HuH-7 (cell line): ENCODE data around the gene NPFF.

Source experiments
- DNase-seq: peaks from one replicate; pipeline ENCODE4 v3.0.0; 2011; ENCODE audit warnings: low spot score

NPFF gene

DNA sequence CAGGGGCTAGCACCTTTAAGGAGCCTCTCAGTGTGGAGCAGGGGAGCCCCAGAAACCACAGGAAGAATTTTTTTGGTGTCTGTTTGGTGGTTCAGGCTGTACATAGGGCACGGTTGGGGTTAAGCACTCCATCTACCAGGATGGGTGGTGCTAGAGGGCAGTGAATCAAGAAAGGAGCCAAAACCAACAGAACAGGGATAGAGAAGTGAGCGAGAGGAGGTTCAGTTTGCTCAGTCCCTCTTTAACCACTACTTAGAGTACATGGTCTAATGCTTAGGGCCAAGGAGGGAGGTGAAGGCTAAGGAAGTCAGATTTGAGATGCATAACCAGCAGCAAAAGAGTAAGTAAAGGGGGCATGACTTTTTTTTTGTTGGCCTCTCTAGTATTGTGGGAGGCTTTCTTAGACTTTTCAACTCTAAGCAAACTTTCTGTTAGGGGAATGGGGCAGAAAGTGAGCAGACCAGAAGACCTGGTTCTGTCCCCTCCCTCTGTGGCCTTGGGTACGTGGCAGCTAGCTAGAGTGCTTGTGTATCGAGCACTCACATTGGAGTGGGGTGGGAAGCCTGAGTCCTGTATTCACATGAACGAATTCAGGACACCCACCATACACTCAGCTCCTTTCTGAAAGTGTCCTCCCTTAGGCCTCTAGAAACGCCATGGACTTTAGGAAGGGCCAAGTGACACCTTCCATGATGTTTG lies 6.6 kb upstream of the NPFF start:
- no peak for DNase-seq

DNA sequence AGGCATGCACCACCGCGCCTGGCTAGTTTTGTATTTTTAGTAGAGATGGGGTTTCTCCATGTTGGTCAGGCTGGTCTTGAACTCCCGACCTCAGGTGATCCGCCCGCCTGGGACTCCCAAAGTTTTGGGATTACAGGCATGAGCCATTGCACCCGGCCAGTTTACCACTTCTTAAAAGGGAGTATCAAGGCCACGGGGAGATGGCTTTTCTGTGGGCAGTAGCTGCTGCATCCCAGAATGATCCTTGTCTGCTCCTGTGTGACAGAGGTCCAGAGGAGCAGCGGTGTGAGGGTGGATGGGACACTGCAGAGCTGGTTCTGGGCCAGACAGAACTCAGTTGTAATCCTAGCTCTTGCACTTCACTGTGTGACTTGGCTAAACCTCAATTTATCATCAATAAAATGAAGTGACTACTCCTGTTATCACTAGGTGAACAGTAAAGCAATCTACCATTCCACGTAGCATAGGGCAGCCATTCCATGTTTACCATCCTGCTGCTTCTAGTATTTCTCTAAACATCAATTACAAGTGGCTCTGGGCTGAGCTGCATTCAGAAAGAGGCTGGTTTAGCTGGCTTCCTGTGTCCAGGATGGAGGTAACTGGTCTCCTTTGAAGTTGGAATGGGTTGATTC lies 3.0 kb upstream of the NPFF start:
- DNase-seq: no peak

DNA sequence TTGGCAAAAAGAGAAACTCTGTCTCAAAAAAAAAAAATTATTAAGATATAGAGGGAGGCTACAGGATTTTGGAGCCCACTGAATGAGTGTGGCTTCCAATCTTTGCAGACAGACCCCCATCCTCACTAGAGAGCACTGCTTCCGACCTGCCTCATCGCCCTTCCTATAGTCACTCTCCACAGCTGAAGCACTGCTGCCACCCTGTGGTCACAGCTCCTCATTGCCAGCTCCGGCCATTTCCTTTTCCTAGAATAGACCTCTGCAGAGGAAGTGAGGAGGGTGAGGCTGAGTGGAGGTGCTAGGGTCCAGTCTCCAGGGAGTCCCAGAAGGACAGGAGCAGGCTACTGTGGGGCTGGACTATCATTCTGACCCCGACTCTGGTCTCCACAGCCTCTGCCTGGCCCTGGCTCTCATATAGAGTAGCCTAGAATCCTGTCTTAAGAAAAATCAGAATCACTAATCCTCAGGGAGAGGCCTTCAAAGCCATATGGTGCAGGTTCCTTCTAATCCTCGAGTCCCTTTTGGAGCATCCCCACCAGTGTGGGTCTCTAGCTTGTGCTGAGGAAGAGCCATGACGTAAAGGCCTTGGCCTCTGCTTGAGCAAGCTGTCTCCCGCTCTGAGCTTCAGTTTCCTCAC lies 1.4 kb upstream of the NPFF start:
- peak; percentile 91 for DNase-seq

DNA sequence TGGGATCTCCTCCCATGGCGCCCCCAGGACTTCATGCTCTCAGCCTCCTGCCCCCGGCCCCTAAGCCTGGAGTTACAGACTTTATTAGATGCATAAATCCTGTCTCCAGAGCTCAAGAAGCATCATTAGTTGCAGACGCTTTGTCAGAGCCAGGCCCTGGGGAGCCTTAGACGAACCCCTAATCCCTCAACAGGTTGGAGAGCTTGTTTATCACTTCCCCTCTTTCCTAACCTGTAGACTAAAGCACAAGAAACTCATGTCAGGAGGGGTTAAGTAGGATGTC lies 260 bp upstream of the NPFF start:
- DNase-seq: no peak

DNA sequence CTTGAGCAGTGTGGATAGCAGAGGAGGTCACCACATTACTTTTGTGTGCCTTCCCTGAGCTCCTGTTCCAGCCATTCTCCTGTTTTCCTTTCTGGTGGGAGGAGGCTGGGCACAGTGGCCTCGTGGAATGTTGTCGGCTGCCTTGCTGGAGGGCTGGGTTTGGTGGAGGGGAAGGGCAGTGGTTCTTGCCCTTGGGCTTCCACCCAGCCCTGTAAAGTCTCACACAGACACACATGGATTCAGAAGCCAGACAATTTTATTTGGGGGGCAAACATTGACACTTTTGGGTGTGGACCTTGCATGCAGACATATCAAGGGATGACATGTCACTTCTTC lies 866 bp downstream of the NPFF start:
- no peak for DNase-seq

DNA sequence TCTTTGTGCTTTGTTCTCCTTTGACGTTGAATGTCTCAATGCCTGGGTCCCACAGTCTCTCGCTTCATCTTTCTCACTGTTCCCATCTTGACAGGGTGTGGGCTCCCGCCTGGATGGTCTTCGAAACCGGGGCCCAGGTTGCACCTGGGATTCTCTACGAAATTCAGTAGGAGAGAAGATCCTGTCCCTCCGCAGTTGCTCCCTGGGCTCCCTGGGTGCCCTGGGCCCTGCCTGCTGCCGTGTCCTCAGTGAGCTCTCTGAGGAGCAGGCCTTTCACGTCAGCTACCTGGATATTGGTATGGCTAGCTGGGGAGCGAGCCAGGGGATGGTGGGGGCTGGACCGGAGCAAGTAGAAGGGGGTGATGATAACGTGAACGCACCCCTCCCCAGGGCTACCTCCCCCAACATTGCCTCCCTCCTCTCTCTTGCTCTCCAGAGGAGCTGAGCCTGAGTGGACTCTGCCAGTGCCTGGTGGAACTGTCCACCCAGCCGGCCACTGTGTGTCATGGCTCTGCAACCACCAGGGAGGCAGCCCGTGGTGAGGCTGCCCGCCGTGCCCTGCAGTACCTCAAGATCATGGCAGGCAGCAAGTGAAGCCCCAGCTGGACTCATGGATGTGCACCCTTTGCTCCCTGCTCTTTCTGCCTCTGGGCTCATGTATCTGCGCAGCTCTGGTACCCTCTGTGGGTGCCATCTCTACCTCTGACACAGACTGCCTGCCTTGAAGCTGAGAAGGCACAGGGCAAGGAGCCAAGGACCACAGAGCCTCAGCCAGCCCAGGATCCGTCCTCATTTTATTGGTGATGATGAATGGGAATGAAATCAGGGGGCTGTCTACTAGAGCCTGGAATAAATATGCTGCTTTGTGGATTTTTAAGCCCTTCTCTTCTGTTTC lies 1.5 kb downstream of the NPFF start:
- DNase-seq: no peak

DNA sequence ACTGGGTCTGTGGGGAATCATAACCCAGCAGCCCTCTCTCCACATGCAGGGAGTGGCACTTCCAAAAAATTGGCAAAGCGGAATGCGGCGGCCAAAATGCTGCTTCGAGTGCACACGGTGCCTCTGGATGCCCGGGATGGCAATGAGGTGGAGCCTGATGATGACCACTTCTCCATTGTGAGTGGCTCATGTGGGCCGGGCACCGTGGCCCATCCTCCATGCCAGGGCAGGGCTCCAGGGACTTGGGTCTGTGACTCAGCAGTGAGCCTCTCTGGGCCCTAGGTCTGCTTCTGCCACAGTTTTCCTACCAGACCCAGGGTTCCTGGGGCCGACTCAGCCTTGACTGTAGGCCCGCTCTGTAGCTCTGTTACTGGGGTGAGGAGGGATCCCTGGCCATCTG lies 2.2 kb downstream of the NPFF start:
- DNase-seq: no peak

DNA sequence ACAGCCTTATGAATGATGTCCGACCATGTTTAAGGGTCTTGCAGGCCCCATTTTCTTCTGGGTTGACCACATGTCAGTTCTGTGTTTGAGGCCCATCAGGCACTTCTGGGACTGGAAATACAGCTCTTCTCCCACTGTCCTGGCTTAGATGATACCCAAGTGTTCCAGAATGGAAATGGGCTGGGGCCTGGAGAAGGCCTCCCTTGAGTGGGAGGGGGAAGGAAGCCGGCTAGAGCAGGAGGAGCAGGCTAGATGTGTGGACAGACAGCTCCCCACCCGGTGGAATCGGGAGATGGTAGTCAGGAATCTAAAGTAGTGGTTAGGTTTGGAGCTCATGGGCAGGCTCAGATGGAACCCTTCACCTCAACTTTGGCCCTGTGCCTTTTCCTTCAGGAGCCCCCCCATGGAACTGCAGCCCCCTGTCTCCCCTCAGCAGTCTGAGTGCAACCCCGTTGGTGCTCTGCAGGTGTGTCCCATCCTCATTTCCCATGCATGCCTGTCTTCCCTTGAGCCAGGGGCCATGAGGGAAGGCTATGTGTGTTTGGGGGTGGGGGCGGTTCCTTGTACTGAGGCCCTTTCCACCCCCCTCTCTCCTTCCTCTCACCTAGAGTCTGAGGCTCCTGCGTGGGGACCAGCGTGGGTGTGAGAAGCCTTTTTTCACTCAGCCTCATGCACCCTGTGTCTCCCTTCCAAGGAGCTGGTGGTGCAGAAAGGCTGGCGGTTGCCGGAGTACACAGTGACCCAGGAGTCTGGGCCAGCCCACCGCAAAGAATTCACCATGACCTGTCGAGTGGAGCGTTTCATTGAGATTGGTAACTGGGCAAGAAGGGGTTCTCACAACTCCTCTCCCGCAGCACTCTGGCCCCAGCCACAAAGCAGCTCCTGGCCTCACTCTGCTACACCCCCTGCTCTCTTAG lies 3.0 kb downstream of the NPFF start:
- no peak for DNase-seq

DNA sequence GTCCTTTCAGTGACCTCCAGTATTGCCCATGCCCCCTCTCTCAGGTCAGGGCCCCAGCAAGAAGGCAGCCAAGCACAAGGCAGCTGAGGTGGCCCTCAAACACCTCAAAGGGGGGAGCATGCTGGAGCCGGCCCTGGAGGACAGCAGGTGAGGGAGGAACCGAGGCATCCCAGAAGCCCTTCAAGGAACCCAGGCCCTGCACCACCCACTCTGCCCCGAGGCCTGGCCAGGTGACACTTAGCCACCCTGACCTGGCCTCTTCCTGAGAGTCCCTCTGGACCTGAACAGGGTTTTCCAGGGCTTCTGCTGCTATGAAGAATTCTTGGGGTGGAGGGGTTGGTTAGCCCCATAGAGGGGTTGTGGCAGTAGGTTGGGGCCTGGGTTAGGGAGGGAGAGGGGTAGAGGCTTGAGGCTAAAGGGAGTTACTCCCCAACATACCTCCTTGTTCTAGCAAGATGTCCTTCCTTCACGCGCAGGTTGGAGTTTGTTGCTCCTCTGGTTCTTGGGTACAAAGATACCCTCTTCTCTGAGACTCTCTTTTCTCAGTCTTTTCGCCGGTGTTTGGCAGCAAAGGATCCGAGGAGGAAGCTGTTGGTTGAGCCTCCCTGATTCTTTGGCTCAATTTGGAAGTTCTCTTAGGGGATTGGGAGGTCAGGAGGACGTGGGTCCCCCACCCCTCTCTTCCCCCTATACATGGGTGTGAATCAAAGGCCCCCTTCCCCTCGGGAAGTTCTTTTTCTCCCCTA lies 4.1 kb downstream of the NPFF start:
- no peak for DNase-seq

DNA sequence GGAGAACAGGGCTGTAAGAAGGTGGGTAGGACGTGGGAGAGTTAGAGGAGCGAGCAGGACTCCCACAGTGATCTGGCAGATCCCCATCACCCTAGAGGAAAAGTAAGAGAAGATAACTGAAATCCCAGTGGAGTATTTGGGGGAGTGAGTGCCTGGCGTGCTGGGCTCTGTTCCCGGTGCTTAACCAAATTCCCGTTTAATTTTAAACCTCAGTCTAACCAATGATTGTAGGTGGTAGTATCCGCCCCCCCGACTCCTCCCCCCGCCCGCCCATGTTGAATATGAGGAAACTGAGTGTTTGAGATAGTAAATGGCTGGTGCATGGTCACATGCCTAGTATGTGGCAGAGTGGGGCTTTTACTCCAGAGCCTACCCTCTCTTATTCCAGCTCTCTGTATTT lies 5.0 kb downstream of the NPFF start:
- no peak for DNase-seq

DNA sequence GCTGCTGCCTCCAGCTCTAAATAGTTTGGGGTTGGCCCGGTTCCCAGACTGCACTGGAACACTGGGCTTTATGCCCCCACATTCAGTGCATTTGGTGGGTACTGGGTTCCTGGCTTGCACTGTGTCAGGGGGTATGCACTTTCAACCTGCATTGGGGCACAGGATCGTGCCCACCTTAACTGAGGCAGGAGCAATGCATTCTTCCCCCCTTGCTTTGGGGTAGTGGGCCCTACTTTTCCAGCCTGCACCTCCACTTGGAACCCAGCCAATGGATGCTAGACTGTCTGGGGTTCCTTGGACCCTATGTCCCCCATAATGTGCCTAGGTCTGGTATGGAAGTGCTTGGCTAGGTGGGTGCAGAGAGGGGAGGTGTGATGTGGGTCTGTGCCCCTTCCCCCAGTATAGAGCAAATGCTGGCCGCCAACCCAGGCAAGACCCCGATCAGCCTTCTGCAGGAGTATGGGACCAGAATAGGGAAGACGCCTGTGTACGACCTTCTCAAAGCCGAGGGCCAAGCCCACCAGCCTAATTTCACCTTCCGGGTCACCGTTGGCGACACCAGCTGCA lies 5.6 kb downstream of the NPFF start:
- no peak for DNase-seq

DNA sequence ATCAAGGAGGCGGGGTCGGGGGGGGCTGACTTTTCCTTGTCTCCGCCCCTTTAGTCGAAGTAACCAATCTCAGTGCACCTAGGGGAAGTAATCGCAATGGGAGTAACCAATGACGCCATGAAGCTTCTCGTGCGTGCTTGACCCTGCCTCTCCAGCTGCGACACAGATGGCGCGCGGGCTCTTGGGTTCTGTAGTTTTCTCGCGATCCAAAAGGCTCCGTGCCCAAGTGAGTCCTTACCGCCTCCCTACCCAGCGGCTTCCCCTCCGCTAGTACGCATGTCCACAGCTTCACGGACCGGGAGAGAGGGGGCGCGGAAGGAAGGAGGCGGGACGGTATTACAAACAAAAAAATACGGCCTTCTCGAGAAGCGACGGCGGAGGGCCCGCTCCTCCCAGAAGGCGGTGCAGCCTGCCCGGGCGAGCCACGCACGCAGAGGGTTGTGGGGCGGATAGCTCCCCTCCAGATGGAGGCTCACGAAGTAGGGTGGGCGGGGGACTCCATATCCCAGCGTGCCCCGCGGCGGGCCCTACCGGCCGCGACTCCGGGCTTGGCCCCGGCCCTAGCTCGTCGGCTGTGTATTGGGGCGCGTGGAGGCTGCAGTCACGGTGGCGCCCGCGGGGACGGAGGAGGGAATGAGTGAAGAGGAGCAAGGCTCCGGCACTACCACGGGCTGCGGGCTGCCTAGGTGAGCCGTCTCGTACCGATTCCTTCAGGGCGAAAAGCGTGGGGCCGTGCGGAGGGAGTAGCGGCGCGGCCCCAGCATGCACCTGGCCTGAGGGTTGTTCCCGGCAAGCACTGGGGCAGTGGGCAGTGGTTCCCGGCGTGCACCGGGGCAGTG lies 6.3 kb downstream of the NPFF start, which contains the start of gene TARBP2:
Gene TARBP2 (plus strand): TSS at position 508 of the 839 bp plus-strand sequence. CDS start 126 bp downstream, at position 634.
- DNase-seq: peak; percentile 98

DNA sequence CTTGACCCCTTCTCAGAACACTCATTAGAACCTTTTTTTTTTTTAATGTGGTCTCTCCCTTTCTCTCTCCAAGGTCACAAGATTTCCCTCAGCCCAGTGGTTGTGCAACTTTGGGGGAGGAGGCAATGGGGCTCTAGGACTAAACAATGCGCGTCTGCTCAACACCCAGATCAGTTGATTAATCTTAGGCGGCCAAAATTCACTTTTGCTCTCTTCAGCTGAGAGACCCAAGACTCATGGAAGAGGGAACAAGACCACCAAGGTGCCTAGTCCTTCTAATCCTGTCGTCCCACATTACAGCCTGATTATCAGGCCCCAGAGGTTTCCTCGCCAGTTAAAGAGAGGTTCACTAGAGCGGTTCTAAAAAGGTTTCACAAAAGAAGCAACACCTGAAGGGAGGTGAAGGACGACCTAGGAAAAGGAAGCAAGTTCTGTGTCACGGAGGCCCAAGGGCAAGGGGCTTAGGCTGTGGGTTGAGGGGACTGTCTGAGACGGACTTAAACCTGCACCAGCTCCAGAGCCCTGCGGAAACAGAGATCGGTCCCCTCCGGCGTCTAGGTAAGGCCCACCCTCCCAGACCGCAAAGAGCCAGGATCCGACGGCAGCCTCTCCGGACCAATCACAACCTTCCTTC lies 7.0 kb downstream of the NPFF start:
- DNase-seq: peak; percentile 48

DNA sequence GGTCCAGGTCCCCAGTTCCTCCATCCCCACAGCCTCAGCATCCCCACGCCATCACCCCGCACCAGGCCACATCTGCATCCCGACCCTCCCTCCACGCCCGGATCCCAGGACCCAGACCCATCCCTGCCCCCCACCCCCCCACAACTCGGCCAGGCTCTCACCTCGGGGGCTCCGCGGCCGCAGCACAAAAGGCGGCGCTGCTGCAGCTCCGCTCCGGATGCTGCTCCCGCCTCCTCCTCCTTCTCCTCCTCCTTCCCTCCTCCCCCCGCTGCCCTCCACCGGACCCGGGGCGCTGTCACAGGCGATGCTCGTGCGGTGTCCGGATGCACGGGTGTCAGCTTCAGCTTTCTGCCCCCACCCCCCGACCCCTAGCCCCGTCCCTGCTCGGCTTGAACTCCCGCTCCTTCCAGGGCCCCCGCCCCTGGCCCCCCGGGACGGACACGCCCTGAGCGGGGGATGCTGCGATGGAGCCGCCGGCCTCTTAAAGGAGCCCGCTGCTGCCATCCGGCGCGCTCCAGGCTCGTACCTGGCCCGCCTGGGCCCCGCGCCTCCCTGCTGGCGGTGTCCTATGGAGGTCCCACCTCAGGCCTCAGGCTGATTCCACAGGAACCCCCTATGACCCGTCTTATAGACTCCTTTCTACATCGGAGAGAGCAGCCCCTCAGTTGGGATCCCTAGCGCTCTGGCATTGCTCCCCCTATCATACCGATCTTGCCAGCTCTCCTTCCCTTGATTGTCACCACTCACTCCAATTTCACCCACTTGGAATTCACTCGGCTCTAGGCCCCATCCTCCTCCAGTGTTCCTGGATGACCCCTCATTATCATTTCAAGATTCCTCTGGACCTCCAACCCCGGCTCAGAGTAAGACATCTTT lies 7.8 kb downstream of the NPFF start, which contains the start of gene MAP3K12:
Gene MAP3K12 (minus strand): TSS at position 193 of the 876 bp plus-strand sequence. CDS start 12,067 bp downstream, outside the sequence.
- DNase-seq: peak; percentile 58

DNA sequence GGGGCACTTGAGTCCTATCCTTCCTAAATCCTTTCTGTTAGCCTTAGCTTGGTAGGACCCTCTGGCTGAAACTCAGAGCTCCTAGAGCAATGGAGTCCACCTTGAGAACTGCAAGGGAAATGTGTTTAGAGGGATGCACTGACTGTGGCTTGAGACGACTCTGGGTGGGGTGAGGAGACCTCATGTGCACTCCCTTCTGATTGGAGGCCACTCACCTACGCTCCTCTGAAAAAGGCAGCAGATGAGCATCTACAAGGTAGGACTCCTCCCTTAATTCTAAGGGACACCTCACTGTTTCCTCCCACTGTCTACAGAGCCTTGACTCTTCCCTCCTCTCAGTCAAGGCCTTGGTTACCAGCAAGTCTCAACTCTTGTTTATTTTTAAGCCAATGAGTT lies 9.1 kb downstream of the NPFF start:
- no peak for DNase-seq

DNA sequence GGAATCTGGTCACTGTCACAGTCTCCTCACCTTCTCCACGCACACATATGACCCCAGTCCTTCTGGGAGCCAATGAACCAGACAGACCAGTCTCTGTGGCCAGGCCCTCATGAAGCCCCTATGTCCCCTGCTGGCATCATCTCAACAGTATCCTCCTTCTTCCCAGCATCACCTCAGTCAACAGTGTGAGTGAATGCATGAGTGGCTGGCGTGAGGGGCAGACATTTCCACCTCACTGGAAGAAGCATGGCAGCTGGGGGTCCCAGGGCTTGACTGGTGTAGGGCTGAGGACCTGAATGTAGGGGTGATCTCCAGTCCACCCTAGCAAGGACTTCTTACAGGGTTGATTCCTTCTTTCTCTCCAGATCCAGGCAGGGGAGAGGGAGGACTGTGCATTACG lies 9.8 kb downstream of the NPFF start:
- no peak for DNase-seq

DNA sequence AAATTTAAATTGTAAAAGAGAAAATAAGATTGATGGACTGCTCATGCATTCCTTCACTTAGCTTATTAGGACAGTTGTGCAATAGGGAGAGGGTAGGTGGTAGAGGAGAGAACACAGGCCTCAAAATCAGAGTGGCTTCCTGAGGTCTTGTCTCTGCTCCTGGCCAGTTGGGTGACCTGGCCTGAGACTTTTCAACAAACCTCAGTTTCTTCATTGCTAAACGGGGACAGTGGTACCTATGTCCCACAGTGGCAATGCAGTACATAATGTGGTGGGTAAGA lies 10.6 kb downstream of the NPFF start:
- DNase-seq: no peak
